Left cardiac atrium (tissue), 4 donors: Measurements from ENCODE around the gene SYNPR. TPM values are rescaled to one million over a fixed set of nuclear protein-coding genes. Genes with fewer than 3 reads are reported as not detected.
A peak's percentile ranks its signal among the peaks of the same experiment; 100 is the strongest.

ENCODE experiments used
- ATAC-seq, 2 donors: fragments of 200-7000 bp; cut with Tn5 transposase; one replicate each; pipeline ENCODE4 v1.9.1; 2020; ENCODE audit warnings: mild to moderate bottlenecking in 2 of 2, moderate library complexity in 2 of 2
- DNase-seq: peaks from one replicate; pipeline ENCODE4 v3.0.0-alpha.2; 2020
- intact Hi-C, 2 donors: fragments of 100-400 bp; cut with DNase I; formaldehyde crosslinking; loops; one replicate each; pipeline versions ENCODE4 v1.14.1 to v1.15.1; 2022 to 2023
- total RNA-seq, 2 donors: library from RNA; stranded (reverse); fragmentation: NEBNext Ultra II Directional; extraction: Animal tissue kit (Norgen Biotek cat#: 25700); gene quantifications; one replicate each; pipeline ENCODE4 v1.2.1, GENCODE V29; 2021
- donor health status: DM: no; HTN: yes; CAD: no.
- donor health status: DM: no; HTN: yes; CAD: no; lungs with severe emphysema.
- donor health status: DM: yes; HTN: yes; CAD: no.
- donor health status: Dilated cardiomyopathy.

Gene SYNPR
- total RNA-seq, 2 donors from 2014 or later, result 5.3 to 10.4 TPM

- ATAC-seq, result no peak
- DNase-seq, result no peak
- intact Hi-C loops, result no loop called here
Measured at GRCh38 chr3:63500196-63500595, 222.1 kb downstream of the SYNPR start.

GRCh38 chr3:63508305-63508704, 230.2 kb downstream of the SYNPR start:
- DNase-seq (no peak), ATAC-seq (no peak)
- intact Hi-C loops, result no loop called here

- no peak for ATAC-seq
- DNase-seq, result no peak
- intact Hi-C loops, result no loop called here
Measured at GRCh38 chr3:63508771-63509170, 230.7 kb downstream of the SYNPR start.

- DNase-seq (no peak), ATAC-seq (no peak)
- intact Hi-C loops, result no loop called here
Measured at GRCh38 chr3:63513791-63514190, 235.7 kb downstream of the SYNPR start.

- ATAC-seq (peak in 1 of 2 donors; percentile 31), DNase-seq (peak; percentile 20)
- intact Hi-C loops, result no loop called here
Measured at GRCh38 chr3:63514678-63515077, 236.6 kb downstream of the SYNPR start.

DNA sequence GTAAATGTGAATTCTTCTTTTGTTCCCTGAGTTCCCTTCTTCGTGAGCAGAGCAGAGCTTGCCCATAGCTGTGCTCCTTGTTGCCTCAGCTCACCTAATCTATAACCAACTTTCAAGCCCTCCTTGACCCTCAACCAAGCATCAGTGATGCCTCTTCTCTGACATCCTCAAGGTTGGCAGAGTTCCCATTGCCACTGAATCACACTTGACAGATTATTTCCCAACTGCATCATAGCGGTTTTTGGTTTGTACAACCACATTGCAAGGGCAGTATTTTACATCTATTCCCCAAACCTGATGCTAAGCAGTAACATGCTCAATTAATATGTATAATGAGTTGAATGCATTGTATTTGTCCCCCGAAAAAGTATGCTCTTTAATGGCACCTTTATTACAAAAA, 241.3 kb downstream of the SYNPR start:
- DNase-seq (no peak), ATAC-seq (no peak)
- intact Hi-C loops, result no loop called here

DNA sequence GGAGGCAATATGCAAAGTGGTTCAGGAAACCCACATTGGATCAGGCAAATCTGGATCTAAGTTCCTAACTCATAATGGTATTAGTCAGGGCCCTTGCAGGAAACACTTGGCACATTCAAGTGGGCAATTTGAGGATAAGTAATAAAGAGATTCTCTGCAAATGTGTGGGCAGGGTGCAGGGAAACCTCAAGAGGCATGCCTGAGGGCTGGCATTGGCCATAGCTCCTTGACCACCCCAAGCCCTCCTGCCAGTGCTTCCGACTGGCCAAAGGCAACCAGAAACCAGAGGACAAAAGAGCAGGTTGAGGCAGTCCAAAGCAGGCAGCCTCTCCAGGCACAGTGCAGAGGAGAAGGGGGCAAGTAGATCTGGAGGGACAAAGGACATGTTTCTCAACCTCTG, 243.5 kb downstream of the SYNPR start:
- ATAC-seq (no peak), DNase-seq (no peak)
- intact Hi-C loops, result no loop called here

GRCh38 chr3:63523100-63523499, 245.0 kb downstream of the SYNPR start:
- ATAC-seq, result no peak
- intact Hi-C loops, result no loop called here
- DNase-seq, result no peak

DNA sequence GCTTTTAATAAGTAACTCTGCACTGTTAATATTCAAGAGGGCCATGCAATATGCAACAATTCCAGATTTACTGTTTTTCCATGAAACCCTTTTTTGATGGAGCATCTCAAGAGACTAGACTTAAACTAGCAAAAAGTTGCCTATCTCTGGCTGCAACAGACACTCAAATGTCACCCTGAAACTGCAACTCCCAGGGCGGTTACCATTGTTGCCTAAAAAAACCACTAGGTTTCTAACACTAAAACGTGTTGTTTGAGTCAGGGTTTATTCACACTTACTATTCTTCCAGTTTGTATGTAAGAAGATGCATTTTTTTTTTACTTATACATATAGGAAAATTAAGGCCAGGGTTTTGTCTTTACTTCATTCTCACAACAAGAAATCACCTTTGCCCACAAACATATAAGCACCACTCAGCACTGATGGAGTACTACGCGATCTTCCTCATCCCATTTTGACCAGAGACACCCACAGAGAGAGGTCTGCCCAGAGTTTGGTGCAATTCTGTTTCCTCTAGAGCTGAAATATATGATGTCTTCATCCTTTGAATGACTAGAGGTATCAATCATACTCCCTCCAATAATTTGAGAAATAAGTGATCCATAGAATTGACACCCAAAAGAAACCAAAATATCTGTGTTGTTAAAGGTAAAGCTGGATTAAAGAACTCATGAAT, 250.4 kb downstream of the SYNPR start:
- ATAC-seq, result no peak
- intact Hi-C loops, result no loop called here
- no peak for DNase-seq

DNA sequence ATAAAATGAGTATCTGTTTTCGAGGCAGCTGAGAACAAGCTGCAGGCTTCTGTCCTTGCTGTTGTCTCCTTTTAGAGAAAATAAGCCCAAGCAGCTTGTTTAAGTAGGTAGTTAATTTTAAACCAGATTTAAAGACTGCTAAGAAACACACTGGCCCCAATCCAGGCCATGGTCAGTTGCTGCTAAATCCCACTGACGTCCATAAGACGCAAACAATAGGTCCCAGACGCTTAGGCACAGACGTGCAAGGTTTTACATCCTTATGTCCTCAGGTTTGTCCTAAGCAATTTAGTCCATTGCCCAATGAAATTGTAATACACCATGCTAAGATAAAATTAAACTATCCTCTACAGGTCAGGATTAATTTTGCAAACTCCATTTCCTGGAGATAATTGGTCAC, 254.4 kb downstream of the SYNPR start:
- no peak for ATAC-seq
- intact Hi-C loops, result no loop called here
- DNase-seq, result no peak

- DNase-seq (no peak), ATAC-seq (no peak)
- intact Hi-C loops, result no loop called here
Measured at GRCh38 chr3:63538919-63539318, 260.8 kb downstream of the SYNPR start.

- DNase-seq, result no peak
- ATAC-seq, result no peak
- intact Hi-C loops, result no loop called here
Measured at GRCh38 chr3:63555767-63556166, 277.7 kb downstream of the SYNPR start.

DNA sequence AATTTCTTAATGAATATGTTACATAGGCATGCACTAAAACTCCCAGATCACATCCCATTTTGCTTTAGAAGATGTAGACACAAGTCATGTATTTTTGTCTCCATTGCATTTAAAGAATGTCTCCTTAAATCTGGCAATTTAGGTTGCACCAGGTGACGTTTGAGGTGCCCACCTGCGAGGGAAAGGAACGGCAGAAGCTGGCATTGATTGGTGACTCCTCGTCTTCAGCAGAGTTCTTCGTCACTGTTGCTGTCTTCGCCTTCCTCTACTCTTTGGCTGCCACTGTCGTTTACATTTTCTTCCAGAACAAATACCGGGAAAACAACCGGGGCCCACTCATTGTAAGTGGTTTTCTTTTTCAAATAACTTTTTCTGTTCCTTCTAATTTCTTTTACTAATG, 278.3 kb downstream of the SYNPR start:
- DNase-seq (no peak), ATAC-seq (no peak)
- intact Hi-C loops, result no loop called here

GRCh38 chr3:63557912-63558311, 279.8 kb downstream of the SYNPR start:
- DNase-seq (no peak), ATAC-seq (no peak)
- intact Hi-C loops, result no loop called here

- intact Hi-C loops, result no loop called here
- ATAC-seq, result no peak
- no peak for DNase-seq
Measured at GRCh38 chr3:63559884-63560283, 281.8 kb downstream of the SYNPR start.

GRCh38 chr3:63561879-63562278, 283.8 kb downstream of the SYNPR start:
- DNase-seq (no peak), ATAC-seq (no peak)
- intact Hi-C loops, result no loop called here

- no peak for DNase-seq
- intact Hi-C loops, result no loop called here
- no peak for ATAC-seq
Measured at GRCh38 chr3:63562323-63562722, 284.2 kb downstream of the SYNPR start.

- DNase-seq (no peak), ATAC-seq (no peak)
- intact Hi-C loops, result no loop called here
Measured at GRCh38 chr3:63563572-63563971, 285.5 kb downstream of the SYNPR start.

DNA sequence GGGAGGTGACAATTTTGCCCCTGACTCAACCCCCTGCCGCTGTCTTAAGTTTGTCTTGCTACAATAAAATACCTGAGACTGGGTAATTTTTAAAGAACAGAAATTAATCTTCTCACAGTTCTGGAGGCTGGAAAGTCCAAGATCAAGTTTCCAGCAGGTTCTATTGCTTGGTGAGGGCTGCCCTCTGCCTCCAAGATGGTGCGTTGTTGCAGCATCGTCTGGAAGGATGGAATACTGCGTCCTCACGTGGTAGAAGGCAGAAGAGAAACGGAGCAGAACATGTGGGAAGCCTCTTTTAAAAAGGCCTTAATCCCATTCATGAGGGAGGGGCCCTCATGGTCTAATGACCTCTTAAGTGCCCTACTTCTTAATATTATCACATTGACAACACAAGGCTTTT, 287.1 kb downstream of the SYNPR start:
- DNase-seq (no peak), ATAC-seq (no peak)
- intact Hi-C loops, result no loop called here

- no peak for ATAC-seq
- no peak for DNase-seq
- intact Hi-C loops, result no loop called here
Measured at GRCh38 chr3:63571682-63572081, 293.6 kb downstream of the SYNPR start.

DNA sequence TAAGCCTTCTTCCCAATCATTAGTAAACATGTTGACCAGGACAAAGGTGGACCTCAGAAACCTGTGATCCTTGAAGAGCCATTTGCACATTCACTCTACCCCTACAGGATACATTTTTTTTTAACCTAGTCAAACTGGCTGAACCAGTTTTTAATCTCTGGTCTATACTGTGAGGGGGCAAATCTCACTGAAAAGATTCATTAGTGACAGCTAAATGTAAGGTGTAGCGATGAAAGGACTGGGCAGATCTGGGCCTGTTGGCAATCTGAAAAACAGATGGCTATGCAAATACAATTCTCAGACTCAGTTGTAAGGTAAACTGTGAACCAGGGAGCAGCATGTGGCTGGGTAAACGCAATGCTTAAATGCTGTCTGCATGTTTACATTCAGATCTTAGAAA, 298.7 kb downstream of the SYNPR start:
- DNase-seq (no peak), ATAC-seq (no peak)
- intact Hi-C loops, result no loop called here

DNA sequence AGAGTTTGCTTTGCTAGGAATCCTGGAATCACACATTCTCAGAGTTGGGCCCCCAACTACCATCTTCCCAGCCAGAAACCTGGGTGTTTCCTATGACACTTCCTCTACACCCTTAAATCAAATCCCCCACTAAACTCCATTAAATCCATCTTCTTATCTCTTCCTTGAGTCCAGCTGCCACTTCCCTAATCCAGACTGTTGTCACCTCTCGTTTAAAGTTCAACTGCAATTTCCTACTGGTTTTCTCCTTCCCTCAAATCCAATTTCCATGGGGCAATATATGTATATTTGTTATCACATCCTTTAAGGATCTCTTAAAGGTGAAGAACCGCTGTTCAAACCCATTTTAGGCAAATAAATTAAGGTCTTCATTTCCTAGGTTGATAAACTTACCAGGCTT, 300.8 kb downstream of the SYNPR start:
- ATAC-seq (no peak), DNase-seq (no peak)

More for the DNA sequence above, 300.8 kb downstream of the SYNPR start:
- intact Hi-C loops, result no loop called here
